Glutamatergic neuron (in vitro differentiated cells): ENCODE measurements around the gene TGFA. TPM values are rescaled to one million over a fixed set of nuclear protein-coding genes. Genes with fewer than 3 reads are reported as not detected.

Source experiments
- DNase-seq: peaks from one replicate; pipeline ENCODE4 v3.0.0; 2022
- H3K27ac Mint-ChIP-seq: one replicate; pipeline ENCODE4 v1.8.0; 2020; ENCODE audit warnings: mild to moderate bottlenecking, mixed read lengths, inconsistent platforms; ENCODE audit not compliant: unreplicated experiment
- H3K27me3 Mint-ChIP-seq: one replicate; pipeline ENCODE4 v1.8.0; 2020; ENCODE audit warnings: mild to moderate bottlenecking, moderate library complexity, mixed read lengths, inconsistent platforms; ENCODE audit not compliant: unreplicated experiment
- H3K36me3 Mint-ChIP-seq: one replicate; pipeline ENCODE4 v1.8.0; 2020; ENCODE audit warnings: mild to moderate bottlenecking, mixed read lengths, inconsistent platforms; ENCODE audit not compliant: unreplicated experiment
- H3K4me1 Mint-ChIP-seq: one replicate; pipeline ENCODE4 v1.8.0; 2020; ENCODE audit warnings: mild to moderate bottlenecking, low read depth, mixed read lengths, inconsistent platforms; ENCODE audit not compliant: unreplicated experiment
- H3K4me3 Mint-ChIP-seq: one replicate; pipeline ENCODE4 v1.8.0; 2020; ENCODE audit warnings: mild to moderate bottlenecking, mixed read lengths, inconsistent platforms; ENCODE audit not compliant: unreplicated experiment
- H3K9me3 Mint-ChIP-seq: one replicate; pipeline ENCODE4 v1.8.0; 2020; ENCODE audit warnings: mild to moderate bottlenecking, moderate library complexity, mixed read lengths, inconsistent platforms; ENCODE audit not compliant: unreplicated experiment
- total RNA-seq: library from RNA; stranded (reverse); fragmentation: NEBNext Ultra II Directional; extraction: Animal tissue kit (Norgen Biotek cat#: 25700); gene quantifications from one replicate; pipeline ENCODE4 v1.2.1, GENCODE V29; 2021; ENCODE audit not compliant: unreplicated experiment
- TF ChIP-seq, protein P1 (sequence below): fragments of 200-600 bp; sonication (generic); IDR thresholded peaks from one replicate; pipeline ENCODE4 v1.5.0; 2021; ENCODE audit not compliant: partially characterized antibody, unreplicated experiment

The TGFA gene
- total RNA-seq, 1 donor from 2014 or later: 4.7 TPM

DNA sequence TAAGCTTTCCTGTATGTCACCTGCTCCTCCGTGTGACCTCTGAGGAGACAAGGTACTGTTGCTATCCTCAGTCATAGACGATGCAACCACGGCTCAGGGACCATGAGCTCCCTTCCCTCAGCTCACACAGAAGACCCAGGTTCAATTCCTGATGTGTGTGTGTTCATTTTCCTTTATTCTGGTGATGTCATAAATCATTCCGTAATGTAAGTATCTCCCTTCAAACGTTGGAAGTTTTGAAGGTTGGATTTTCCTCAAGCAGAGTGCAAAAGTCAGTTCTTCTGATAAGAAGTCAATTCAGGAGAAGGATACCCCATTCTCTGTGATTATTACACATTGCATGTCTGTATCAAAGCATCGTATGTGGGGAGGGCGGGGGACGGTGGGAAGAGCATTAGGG, 132.9 kb downstream of the TGFA start:
- no peak overlapping the region for H3K4me3 Mint-ChIP-seq
- no peak overlapping the region for H3K27ac Mint-ChIP-seq
- H3K9me3 Mint-ChIP-seq: no peaks in the 10 kb centered on the region
- H3K36me3 Mint-ChIP-seq: no peaks in the 10 kb centered on the region
- H3K27me3 Mint-ChIP-seq: peaks cover 5% of the 10 kb centered on the region
- no peaks in the 10 kb centered on the region for H3K4me1 Mint-ChIP-seq
- TF ChIP-seq, protein P1, sequence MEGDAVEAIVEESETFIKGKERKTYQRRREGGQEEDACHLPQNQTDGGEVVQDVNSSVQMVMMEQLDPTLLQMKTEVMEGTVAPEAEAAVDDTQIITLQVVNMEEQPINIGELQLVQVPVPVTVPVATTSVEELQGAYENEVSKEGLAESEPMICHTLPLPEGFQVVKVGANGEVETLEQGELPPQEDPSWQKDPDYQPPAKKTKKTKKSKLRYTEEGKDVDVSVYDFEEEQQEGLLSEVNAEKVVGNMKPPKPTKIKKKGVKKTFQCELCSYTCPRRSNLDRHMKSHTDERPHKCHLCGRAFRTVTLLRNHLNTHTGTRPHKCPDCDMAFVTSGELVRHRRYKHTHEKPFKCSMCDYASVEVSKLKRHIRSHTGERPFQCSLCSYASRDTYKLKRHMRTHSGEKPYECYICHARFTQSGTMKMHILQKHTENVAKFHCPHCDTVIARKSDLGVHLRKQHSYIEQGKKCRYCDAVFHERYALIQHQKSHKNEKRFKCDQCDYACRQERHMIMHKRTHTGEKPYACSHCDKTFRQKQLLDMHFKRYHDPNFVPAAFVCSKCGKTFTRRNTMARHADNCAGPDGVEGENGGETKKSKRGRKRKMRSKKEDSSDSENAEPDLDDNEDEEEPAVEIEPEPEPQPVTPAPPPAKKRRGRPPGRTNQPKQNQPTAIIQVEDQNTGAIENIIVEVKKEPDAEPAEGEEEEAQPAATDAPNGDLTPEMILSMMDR: no peak
- DNase-seq: no peak

DNA sequence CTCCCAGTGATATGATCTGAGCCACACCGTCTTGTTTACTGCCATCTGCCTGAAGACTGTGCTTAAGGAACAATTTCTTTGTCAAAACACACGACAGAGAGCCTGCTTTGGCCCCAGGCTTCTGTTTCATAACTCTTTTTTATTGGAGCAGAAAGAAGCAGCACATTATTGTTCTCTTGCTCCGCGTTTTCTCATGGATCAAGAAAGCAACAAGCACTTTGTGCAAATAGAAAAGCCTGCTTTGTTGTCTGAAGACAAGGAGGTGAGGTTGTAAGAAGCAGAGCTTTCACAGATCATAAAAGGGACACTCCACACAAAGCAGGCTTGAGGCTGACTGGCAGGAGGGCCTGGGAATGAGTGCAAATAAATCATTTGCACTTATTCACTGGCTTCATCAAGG, 133.5 kb downstream of the TGFA start:
- H3K4me1 Mint-ChIP-seq: no peaks in the 10 kb centered on the region
- H3K27ac Mint-ChIP-seq: no peak overlapping the region
- TF ChIP-seq, protein P1: no peak
- no peak for DNase-seq
- no peaks in the 10 kb centered on the region for H3K9me3 Mint-ChIP-seq
- no peak overlapping the region for H3K4me3 Mint-ChIP-seq
- H3K36me3 Mint-ChIP-seq: no peaks in the 10 kb centered on the region
- peaks cover 3% of the 10 kb centered on the region for H3K27me3 Mint-ChIP-seq

DNA sequence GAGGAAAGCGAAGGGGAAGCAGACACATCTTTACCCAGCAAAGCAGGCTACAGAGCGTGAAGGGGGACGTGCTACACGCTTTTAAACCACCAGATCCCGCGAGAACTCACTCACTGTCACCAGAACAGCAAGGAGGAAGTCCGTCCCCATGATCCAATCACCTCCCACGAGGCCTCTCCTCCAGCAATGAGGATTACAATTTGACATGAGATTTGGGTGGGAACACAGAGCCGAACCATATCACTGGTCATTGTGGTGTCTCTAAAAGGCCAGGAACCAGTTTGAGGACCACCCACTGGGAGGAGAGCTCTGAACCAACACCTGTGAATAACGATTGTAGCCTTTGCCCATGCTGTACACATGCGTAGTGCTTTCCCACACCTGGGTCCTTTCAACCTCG, 135.1 kb downstream of the TGFA start:
- H3K9me3 Mint-ChIP-seq: no peaks in the 10 kb centered on the region
- no peaks in the 10 kb centered on the region for H3K4me1 Mint-ChIP-seq
- no peak for DNase-seq
- H3K27ac Mint-ChIP-seq: no peak overlapping the region
- TF ChIP-seq, protein P1: no peak
- peaks cover 3% of the 10 kb centered on the region for H3K27me3 Mint-ChIP-seq
- H3K36me3 Mint-ChIP-seq: no peaks in the 10 kb centered on the region
- H3K4me3 Mint-ChIP-seq: no peak overlapping the region

DNA sequence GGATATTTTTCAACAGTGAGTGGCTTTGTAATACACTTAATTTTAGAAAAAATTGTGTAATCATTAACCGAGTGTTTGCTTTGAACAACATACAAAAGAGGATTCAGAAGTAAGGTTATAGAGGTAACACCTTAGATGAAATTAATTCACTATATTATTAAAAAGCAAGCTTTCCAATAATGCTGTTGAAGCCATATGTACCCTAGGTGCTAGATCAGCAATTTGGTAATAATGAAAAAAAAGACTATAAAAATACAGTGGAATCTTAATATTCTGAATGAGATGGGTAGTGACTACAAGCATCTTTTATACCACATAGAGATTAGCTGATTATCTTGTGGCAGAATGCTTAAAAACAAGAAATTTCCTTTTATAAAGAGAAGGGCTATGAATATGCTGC, 136.6 kb downstream of the TGFA start:
- peaks cover 3% of the 10 kb centered on the region for H3K27me3 Mint-ChIP-seq
- no peaks in the 10 kb centered on the region for H3K9me3 Mint-ChIP-seq
- no peak overlapping the region for H3K4me3 Mint-ChIP-seq
- no peaks in the 10 kb centered on the region for H3K4me1 Mint-ChIP-seq
- DNase-seq: no peak
- no peaks in the 10 kb centered on the region for H3K36me3 Mint-ChIP-seq
- TF ChIP-seq, protein P1: no peak
- no peak overlapping the region for H3K27ac Mint-ChIP-seq

DNA sequence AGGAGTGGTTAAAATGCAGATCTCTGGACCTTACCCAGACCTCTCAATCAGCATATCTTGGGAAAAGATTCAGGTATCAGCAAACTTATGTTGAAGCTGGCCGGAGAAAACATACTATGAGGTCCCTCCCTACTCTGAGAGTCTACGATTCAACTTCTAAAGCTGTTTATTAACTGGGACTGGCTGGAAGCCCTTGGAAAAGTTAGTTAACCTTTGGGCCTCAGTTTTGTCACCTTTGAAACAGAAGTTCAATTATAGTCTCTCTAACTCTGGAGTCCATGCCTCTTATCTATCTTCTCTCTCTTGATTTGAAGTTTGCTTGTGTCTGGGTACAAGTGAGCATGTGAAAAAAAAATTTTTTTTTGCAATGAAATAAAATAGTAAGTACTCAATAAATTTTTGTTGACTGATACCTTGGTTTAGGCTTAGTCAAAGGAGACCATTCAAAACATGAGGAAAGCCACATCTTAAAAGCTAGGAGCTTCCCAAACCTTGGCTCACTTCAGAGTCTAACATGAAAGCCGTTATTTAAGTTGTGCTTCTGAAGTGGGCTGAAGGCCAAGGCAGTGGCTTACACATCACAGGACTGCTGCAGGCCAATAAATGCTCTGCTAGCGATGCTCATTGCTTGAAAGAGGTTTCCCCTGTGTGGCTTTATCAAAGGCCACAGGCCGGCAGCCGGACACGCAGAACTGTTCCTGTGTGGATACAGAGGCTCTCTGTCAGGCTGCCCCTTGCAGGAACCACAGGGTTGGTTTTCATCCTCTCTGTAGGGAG, 141.1 kb downstream of the TGFA start:
- peaks cover 4% of the 10 kb centered on the region for H3K27me3 Mint-ChIP-seq

More for the DNA sequence above, 141.1 kb downstream of the TGFA start:
- TF ChIP-seq, protein P1: no peak
- no peak overlapping the region for H3K27ac Mint-ChIP-seq
- no peak overlapping the region for H3K4me3 Mint-ChIP-seq
- H3K4me1 Mint-ChIP-seq: no peaks in the 10 kb centered on the region
- H3K36me3 Mint-ChIP-seq: no peaks in the 10 kb centered on the region
- no peaks in the 10 kb centered on the region for H3K9me3 Mint-ChIP-seq
- DNase-seq: no peak
